GM11168 (cell line): ENCODE data around the gene TFRC.
"Not testable (repeated sequence)": the region's sequence is repeated elsewhere in the genome, so short reads cannot be mapped to it uniquely, and the experiment has no call there.

Source experiments
- in situ Hi-C: fragments of 300-500 bp; cut with MboI; formaldehyde crosslinking; loops from one replicate; pipeline ENCODE4 v1.12.0; 2022; ENCODE audit warnings: low sequenced_read_pairs; ENCODE audit not compliant: unreplicated experiment

The TFRC gene

DNA sequence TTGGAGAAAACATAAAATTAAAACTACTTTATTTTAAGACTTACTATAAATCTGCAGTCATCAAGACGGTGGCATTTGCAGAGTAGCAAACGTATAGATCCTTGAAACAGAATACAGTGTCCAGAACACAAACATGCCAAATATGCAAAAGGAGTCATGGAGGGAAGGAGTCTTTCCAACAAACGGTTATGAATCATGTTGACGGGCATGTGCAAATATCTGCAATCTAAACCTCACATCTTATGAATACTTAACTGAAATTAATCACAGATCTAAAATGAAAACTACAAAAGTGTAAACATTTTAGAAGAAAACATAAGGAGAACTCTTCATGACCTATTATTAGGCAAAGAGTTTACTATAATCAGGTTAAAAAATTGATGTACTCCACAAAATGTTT, 69.4 kb downstream of the TFRC start:
- in situ Hi-C loops = no loop called here

DNA sequence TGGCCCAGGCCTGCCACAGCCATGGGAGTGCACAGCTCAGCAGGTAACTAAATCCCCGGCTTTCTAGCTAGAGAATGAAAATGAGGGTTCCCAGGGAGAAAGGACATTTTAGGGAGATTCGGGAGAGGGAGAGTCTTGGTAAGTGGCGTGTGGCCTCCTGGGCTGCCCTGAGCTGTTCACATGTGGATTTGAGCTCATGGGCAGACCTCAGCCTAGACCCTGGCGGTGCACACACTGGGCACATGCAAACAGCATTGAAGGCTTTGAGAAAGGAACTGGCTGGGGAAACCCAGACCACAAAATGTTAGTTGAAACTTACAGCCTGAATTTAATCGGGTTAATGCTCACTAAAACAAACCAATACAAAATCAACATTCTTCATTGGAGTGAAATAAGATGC, 72.4 kb downstream of the TFRC start:
- in situ Hi-C loops = loop anchor here (5.0 kb wide), 1 partner anchor 62 kb away; no protein-coding TSS in a partner anchor

DNA sequence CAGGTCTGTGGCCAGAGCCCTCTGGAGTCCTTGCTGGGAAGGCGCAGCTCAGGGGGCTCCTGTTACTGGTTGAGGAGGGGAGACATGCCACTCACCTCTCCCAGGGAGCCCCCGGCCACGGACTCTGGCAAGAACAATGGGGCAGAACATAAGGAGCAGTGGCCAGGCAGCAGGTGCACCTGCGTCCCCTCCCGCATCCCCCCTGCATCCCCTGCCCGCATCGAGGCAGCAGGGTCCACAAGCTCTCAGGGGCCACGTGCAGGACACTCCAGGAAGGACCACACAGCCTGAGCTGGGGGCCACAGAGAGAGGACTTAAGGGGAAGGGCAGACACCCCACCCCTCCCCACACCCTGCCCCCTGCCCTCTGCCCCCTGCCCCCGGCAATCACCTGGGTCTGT, 73.0 kb downstream of the TFRC start:
- in situ Hi-C loops = loop anchor here (5.0 kb wide), 1 partner anchor 62 kb away; no protein-coding TSS in a partner anchor

DNA sequence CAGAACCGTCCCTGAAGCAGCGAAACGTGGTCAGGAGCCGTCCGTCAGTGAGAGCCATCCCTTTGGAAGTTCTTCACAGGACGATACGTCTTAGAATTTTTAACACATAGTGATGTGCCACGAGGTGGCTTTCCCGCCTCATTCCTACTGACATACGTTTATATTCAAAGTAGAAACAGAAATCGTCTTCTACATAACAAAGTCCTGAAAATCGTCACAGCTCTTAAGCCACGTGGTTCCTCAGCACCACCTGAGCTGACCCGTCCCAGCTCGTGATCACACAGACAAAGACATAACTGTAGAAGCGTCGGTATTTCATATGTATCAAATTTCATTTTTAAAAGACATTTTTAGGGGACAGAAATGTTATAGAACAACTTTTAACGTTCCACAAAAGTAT, 73.5 kb downstream of the TFRC start:
- in situ Hi-C loops = loop anchor here (5.0 kb wide), 1 partner anchor 61 kb away; no protein-coding TSS in a partner anchor

DNA sequence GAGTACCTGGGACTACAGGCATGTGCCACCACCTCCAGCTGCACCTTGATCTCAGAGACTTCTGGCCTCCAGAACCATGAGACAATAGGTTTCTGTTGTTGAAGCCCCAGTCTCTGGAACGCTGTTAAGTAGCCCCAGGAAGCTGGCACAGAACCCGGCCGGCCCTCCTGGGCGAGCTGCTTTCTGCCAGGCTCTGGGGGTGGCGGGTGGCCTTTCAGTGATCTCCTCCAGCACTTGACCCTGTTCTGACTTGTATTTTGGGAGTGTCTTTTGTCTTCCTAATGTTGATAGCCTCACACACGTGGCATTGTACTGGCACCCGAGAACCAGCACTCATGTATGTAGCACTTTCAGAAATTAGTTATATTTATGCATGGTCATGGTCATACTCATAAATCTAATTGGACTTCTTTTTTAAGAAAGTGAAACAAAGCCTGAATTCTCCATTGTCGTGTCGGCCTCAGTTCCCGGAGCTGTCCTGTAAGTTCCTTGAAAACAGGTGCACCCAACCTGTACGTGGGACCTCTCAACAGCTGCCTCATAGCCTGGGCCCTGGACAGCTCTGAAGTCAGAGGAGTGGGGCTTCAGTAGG, 74.0 kb downstream of the TFRC start:
- in situ Hi-C loops = loop anchor here (5.0 kb wide), 1 partner anchor 61 kb away; no protein-coding TSS in a partner anchor

DNA sequence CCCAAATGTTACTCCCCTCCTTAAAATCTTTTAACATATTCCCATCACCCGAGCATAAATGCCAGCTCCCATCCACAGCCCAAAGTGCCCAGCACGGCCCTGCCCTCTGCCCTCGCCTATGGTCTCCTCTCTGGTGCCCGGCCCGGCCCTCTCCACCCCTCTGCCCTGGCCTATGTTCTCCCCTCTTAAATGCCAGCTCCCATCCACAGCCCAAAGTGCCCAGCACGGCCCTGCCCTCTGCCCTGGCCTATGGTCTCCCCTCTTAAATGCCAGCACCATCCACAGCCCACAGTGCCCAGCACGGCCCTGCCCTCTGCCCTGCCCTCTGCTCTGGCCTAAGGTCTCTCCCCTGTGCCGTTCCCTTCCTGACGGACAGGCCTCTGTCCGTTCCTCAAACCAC, 76.6 kb downstream of the TFRC start:
- in situ Hi-C loops = loop anchor here (5.0 kb wide), 1 partner anchor 58 kb away; no protein-coding TSS in a partner anchor

DNA sequence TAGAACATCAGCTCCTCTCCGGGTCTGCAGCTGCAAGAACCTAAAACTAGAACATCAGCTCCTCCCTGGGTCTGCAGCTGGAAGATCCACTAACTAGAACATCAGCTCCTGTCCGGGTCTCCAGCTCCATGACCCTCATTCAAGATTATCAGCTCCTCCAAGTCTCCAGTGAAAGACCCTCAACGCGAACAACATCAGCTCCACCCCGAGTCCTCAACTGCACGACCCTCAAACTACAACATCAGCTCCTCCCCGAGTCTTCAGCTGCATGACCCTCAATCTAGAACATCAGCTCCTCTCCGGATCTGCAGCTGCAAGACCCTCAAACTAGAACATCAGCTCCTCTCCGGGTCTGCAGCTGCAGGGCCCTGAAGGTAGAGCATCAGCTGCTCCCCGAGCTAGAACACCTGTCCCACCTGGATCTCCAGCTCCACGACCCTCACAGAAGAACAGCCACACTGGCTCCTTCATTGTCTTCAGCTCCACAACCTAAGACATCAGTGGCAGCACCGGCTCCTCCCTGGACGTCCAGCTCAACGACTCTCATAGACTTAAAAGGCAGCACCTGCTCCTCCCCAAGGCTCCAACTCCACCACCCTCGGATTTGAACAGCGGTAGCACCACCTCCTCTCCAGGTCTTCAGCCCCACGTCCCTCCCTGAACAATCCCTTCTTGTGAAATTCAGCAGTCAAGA, 77.4 kb downstream of the TFRC start:
- in situ Hi-C loops = loop anchor here (5.0 kb wide), 1 partner anchor 57 kb away; no protein-coding TSS in a partner anchor

DNA sequence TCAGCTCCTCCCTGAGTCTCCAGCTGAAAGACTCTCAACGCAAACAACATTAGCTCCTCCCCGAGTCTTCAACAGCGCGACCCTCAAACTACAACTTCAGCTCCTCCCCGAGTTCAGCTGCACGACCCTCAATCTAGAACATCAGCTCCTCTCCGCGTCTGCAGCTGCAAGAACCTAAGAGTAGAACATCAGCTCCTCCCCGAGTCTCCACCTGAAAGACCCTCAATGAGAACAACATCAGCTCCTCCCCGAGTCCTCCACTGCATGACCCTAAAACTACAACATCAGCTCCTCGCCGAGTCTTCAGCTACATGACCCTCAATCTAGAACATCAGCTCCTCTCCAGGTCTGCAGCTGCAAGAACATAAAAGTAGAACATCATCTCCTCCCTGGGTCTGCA, 78.3 kb downstream of the TFRC start:
- in situ Hi-C loops = no loop called here

DNA sequence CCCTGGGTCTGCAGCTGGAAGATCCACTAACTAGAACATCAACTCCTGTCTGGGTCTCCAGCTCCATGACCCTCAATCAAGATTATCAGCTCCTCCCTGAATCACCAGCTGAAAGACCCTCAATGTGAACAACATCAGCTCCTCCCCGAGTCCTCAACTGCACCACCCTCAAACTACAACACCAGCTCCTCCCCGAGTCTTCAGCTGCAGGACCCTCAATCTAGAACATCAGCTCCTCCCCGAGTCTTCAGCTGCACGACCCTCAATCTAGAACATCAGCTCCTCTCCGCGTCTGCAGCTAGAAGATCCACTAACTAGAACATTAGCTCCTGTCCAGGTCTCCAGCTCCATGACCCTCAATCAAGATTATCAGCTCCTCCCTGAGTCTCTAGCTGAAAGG, 79.2 kb downstream of the TFRC start:
- in situ Hi-C loops = not testable (repeated sequence)

DNA sequence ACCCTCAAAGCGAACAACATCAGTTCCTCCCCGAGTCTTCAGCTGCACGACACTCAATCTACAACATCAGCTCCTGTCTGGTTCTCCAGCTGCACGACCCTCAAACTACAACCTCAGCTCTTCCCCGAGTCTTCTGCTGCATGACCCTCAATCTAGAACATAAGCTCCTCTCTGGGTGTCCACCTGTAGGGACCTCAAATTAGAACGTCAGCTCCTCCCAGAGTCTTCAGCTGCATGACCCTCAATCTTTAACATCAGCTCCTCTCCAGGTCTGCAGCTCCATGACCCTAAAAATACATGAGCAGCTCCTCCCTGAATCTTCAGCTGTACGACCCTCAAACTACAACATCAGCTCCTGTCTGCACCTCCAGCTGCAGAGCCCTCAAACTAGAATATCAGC, 80.7 kb downstream of the TFRC start:
- in situ Hi-C loops = not testable (repeated sequence)

DNA sequence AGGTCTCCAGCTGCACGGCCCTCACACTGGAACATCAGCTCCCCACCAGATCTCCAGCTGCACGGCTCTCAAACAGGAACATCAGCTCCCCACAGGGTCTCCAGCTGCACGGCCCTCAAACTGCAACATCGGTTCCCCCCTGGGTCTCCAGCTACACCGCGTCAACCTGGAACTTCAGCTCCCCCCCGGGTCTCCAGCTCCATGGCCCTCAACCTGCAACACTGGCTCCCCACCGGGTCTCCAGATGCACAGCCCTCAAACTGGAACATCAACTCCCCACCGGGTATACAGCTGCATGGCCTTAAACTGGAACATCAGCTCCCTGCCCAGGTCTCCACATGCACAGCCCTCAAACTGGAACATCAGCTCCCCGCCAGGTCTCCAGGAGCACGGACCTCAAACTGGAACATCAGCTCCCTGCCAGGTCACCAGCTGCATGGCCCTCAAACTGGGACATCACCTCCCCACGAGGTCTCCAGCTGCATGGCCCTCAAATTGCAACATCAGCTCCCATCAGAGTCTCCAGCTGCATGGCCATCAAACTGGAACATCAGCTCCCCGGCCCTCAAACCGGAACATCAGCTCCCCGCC, 81.4 kb downstream of the TFRC start:
- in situ Hi-C loops = not testable (repeated sequence)

DNA sequence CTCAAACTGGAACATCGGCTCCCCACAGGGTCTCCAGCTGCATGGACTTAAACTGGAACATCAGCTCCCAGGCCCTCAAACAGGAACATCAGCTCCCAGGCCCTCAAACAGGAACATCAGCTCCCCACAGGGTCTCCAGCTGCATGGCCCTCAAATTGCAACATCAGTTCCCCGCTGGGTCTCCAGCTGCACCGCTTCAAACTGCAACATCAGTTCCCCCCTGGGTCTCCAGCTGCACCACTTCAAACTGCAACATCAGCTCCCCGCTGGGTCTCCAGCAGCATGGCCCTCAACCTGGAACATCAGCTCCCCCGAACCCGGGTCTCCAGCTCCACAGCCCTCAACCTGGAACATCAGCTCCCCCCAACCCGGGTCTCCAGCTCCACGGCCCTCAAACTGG, 82.0 kb downstream of the TFRC start:
- in situ Hi-C loops = loop anchor here (10.0 kb wide), 1 partner anchor 1635 kb away; no protein-coding TSS in a partner anchor
